Kidney capillary endothelial cell (primary cell): ENCODE measurements around the gene E2F1.
"Not testable (repeated sequence)": the region's sequence is repeated elsewhere in the genome, so short reads cannot be mapped to it uniquely, and the experiment has no call there.

Experiments used
- DNase-seq: peaks from one replicate; pipeline ENCODE4 v3.0.0-alpha.2; 2018; ENCODE audit warnings: low spot score

The E2F1 gene

DNA sequence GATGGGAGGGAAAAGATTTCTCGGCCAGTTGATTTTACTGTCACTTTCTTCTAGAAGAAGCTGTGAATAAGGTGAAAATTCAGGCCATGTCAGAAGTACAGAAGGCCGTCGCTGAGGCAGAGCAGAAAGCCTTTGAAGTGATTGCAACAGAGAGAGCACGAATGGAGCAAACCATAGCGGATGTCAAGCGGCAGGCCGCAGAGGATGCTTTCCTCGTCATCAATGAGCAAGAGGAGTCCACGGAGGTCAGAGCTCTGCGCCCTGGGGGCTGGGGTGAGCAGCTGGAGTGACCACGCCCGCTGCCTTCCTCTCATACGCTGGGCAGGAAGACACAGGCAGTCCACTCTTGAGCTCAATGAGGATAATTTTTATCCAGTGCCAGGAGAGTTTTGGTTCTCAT, 45.9 kb downstream of the E2F1 start:
- DNase-seq, result no peak

DNA sequence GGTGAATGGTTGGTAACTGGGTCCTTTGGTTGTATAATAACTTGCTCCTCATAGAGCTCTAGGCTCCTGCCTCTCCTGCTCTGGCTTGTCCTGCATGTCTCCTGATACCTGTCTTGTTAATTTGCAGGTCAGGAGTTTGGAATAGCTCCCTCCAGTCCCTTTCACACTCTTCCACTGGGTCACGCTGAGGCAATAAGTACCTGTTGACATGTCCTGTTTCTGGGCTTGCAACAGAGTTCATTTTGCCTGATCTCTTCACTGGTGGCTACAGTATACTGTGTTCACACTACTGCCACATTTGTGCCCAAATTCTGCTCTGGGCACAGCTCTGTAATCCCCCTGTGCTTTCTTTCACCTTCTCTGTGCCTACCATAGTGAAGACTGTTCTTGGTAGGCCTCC, 49.4 kb downstream of the E2F1 start:
- no peak for DNase-seq

DNA sequence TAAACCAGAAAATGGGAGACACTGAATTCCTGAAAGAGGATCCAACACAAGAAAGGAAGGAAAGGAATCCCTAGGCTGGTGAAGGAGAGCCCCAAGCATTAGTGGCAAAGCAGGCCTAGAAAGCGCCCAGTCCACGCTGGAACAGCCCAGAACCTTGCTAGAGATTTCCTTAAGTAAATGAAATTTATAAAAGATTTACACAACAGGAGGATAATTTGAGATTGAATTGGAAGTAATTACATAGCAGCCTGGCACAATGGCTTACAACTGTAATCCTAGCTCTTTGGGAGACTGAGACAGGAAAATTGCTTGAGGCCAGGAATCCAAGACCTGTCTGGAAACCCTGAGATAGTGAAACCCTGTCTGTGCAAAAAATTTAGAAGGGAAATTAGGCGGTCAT, 50.8 kb downstream of the E2F1 start:
- no peak for DNase-seq

- not testable (repeated sequence) for DNase-seq
These were observed 54.3 kb downstream of the E2F1 start for GRCh38 chr20:33631910-33632309.

DNA sequence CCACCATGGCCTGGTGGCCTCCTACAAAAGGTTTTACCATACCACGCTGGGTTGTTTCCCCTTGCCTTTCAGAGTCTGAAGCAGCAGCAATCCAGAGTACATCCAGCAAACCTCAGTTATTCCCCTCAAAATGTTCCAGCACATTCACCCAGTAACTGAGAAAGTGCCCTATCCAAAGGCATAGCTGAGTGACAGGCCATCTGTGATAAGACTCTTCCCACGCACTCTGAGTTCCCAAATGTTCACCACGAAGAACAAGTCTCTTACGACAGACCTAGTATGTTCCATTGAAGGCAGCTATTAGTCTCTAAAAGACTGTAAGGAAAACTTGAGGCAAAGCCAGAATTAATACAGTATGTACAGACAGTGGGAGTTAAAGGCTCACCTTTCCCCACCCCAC, 55.7 kb downstream of the E2F1 start:
- no peak for DNase-seq

DNA sequence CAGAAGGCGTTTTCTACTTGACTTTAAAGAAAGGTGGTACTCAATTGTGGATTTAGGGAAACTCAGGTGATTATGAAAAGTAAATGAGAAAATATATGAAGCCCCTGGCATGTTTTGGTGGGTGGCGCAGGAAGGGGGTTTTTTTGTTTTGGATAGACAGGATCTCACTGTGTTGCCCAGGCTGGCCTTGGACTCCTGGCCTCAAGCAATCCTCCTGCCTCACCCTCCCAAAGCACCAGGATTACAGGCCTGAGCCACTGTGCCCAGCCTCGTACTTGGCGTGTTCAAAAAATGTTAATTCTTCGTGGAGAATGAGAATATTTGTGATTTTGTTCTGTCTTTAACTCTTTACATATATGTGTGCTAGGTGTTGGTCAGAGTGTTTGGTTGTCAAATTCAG, 56.2 kb downstream of the E2F1 start:
- DNase-seq, result no peak

GRCh38 chr20:33629533-33629932, 56.7 kb downstream of the E2F1 start:
- DNase-seq, result no peak

DNA sequence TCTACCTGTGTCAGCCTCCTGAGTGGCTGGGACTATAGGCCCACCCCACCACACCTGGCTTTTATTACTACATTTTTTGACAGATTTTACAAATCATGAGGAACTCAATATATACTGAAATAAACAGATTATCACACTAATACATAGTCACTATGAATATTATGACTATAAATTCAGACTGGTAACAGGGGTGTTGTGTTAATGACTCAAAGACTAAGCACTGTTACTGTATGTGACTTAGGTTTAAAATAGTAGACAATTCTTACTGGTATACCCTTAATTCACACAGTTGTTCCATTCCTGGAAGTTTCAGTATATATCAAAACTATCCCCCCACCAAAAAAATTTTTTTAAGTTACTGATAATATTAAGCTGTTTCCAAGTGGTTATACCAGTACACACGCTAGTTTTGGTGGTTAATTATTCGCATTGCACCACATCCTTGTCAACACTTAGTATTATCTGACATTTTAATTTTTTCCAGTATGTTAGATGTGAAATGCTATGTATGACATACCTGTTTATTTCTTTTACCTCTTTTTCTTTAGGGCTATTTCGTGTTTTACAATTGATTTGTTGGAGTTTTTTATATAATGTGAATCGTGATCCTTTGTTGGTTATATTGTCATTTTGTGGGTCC, 58.5 kb downstream of the E2F1 start:
- no peak for DNase-seq

DNA sequence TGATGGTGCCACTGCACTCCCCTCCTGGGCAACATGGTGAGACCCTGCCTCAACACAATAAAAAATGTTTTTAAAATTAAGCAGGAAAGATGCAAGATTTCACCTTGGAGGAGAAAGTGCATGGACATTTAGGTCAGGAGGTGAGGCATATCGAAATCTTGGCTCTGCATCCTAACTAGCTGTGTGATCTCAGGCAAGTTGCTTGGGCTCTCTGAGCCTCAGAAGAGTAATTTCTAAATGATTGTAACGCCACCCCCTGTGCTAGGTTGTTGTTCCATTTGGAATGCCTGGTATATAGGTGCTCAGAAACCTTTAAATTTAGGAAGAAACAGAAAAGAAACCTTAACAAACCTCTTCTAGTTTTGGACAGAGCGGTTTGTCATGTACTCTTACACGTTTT, 60.0 kb downstream of the E2F1 start:
- DNase-seq, result no peak
